Measurements from ENCODE around the gene CDH3.
"Not testable (repeated sequence)": the region's sequence is repeated elsewhere in the genome, so short reads cannot be mapped to it uniquely, and the experiment has no call there.

CDH3 gene

DNA sequence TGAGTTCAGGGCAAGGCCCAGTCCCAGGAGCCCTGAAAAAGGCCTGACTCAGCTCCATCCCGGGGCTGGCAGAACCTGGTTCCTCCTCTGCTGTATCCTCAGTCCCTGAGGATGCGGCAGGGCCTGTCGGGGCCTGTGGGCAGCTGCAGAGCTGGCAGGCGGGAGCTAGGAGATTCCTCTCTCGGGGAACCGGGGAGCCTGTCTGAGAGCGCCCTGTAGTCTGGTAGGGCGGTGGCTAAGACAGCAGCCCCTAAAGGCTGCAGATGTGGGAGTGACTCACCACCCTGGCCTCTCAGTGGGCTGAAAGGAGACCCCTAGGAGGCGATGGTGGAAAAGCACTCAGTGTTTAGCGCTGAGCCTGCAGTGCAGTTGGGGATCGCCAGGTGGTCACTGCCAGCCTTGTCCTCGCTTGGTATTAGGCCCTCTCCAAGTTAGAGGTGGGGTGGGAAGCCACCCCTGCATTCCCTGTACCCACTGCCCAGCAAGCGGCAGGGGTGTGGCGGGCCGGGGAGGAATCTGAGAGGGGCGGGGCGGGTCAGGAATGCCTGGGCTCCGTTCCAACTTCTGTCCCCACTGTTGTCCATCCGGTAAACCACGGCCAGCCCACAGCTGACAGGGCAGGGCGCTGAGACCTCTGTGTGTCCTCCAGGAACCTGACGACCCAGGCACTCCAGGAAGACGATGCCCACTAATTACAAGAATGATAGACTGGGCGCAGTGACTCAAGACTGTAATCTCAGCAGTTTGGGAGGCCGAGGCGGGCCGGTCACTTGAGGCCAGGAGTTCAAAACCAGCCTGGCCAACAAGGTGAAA is 62.4 kb downstream of the CDH3 start:
- DNase-seq, result no peak

DNA sequence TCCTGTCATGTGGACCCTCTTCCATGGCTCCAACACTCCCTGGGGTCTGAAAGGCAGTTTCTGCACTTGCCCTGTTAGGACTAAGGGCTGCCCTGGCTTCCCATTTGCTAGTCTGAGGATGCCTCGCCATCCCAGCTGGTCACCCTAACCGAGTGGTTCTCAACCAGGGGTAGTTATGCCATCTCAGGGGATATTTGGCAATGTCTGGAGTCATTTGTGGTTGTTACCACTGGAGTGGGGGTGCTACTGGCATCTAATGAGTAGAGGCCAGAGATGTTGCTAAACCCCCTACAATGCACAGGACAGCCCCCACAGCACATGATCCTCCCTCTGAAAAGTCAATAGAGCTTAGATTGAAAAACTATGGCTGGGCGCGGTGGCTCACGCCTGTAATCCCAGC is 65.1 kb downstream of the CDH3 start:
- no peak for DNase-seq

DNA sequence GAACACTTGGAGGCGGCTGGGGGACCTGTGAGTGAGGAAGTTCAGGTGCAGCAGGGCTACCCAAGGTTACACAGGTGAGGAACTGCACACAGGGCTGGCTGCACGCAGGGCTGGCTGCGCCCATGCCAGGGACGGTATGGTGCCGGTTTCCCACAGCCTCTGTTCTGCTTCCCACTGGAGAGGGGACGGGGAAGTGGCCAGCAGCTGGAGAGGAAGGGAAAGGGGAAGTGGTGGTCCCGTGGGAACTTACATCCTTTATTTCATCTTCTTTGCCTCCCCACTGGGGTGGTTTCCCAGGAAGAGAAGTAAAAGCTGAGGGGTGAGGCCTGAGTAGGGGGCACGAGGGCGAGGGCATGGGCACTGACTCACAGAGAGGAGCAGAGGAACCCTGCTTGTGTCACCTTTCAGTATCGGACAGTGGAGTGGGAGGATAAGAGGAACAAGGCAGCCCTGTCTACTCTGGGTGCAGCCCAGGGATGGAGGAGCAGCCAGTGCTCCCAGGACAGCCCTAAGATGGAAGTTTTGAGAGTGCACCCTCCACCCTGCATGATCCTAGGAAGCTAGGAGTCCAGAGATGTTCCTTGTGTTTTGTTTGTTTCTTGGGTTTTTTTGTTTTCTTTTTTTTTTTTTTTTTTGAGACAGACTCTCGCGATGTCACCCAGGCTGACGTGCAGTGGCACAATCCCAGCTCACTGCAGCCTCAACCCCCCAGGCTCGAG is 66.5 kb downstream of the CDH3 start:
- DNase-seq, result no peak

DNA sequence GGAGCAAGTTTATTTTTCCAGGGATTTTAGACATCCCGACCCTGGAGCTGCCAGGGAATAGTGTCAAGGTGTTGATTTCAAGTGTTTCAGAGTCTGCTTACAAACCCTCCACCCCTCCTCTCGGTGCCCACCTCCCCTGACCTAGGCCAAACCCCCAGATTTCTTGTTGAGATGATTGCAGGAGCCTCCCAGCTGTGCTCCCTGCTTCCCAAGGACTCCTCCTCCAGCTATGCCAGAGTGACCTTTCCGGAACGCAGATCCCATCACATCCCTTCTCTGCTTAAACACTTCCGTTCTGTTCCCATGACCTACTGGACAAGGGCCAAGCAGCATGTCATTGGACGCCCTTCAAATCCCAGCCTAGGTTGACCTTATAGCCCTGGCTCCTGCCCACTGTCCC is 68.3 kb downstream of the CDH3 start:
- no peak for DNase-seq

DNA sequence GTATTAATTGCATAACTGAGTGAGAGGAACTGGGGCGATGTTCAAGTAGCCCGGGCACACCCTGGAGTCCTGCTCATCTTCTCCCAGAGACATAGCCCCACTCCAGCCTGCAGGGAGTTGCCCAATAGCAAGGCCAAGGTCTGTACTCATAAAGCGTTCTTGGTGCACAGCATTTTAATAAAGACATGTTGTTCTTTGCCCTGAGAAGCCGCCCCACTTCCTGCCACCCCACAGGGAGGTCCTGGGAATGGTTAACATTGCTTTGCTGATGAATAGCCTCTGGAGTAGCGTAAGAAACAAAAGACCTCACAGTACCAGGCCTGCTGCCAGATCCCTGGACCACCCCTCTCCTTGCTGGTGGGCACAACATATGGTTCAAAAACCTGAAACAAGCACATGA is 70.4 kb downstream of the CDH3 start:
- no peak for DNase-seq

DNA sequence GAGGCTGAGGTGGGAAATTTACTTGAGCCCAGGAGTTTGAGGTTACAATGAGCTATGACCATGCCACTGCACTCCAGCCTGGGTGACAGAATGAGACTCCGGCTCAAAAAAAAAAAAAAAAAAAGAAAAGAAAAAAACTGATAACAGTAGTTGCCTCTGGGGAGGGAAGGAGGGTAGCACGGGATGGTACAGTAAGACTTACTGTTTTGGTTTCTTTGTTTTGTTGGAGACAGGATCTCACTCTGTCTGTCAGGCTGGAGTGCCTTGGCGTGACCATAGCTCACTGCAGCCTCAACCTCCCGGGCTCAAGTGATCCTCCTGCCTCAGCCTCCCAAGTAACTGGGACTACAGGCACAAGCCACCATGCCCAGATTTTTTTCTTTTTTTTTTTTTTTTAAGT is 71.4 kb downstream of the CDH3 start:
- DNase-seq, result not testable (repeated sequence)

DNA sequence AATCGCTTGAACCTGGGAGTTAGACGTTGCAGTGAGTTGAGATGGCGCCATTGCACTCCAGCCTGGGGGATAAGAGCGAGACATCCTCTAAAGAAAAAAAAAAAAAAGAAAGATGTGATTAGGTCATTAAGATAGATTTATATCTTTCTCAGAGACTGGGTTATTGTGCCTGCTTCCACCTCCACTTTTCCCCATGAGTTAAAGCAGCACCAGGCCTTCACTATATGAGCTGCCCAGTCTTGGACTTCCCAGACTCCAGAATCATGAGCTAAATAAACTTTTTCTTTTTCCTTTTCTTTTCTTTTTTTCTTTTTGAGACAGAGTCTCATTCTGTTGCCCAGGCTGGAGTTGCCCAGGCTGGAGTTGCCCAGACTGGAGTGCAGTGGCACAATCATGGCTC is 72.6 kb downstream of the CDH3 start:
- no peak for DNase-seq

DNA sequence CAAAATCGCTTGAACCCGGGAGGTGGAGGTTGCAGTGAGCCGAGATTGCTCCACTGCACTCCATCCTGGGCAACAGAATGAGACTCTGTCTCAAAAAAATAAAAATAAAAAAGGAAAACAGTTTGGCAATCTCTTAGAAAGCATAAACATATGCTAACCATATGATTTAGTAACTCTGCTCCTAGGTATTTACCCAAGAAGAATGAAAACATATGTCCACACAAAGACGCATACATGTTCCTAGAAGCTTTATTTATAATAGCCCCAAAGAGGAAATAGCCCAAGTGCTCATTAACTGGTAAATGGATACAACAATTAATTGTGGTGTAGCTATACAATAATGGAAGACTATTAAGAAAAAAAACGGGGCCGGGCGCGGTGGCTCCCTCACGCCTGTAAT is 73.5 kb downstream of the CDH3 start:
- no peak for DNase-seq

DNA sequence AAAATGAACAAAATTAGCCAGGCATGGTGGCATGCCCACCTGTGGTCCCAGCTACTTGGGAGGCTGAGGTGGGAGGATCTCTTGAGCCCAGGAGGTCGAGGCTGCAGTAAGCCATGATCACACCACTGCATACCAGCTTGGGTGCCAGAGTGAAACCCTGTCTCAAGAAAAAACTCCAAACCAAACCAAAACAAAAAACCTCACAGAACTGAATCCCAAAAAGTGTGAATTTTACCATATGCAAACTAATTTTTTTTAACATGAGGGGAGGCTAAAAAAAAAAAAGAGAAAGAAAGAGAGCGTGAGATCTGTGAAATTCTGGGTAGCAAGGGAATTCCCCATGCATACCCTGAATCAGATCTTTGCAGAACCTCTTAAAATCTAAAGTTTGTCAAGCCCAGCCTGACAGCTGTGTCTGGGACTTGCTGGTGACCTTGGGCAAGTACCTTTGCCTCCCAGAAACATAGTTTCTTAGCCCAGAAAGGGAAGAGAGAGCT is 74.9 kb downstream of the CDH3 start:
- no peak for DNase-seq

DNA sequence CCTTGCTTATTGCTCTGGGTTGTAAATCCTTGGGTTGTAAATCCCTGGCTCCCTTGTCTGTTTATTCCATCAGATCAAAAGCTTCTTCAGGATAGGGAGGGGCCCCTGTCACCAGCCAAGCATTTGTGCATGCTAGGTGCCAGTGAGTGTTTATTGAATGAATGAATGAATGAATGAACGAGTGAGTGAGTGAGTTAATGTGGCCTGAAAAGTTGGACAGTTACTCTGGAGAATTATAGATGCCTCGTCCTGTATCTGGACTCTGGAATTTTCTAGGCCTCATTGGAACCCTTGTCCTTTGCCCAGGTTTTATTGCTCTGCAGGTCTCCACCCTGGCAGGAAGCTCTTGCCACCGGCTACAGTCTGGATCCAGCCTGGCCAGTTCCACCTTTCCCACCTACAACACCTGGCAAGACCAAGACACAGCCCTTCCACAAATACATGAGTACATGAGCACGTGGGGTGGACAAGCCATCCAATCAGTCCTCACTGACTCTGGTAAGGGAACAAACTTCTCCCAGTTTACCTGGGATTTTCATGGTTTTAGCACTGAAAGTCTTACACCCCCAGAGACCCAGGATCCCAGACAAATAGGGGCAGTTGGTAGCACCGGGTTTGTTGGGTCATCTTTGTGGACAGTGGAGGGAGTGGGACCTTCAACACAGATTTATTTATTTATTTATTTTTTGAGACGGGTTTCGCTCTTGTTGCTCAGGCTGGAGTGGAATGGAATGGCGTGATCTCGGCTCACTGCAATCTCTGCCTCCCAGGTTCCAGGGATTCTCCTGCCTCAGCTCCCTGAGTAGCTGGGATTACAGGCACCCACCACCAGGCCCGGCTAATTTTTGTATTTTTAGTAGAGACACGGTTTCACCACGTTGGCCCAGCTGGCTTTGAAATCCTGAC is 77.3 kb downstream of the CDH3 start:
- no peak for DNase-seq

DNA sequence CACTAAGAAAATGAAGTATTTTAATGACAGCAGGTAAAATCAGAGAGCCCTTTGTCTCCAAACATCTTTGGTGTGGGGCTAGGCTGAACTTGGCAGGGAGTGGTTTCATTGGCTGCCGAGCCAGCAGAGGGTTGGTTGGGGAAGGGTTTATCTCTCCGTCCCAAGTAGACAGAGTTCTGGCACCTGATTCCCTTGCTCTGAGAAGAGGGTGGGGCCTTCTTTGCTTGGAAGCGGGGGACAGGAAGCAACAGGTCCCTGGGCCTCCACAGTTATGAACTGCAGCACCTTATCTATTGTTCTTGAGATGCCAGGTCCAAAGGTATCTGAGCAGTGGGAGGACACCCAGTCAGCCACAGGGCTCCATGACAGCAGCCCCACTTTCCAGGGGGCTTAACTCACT is 79.7 kb downstream of the CDH3 start:
- no peak for DNase-seq

DNA sequence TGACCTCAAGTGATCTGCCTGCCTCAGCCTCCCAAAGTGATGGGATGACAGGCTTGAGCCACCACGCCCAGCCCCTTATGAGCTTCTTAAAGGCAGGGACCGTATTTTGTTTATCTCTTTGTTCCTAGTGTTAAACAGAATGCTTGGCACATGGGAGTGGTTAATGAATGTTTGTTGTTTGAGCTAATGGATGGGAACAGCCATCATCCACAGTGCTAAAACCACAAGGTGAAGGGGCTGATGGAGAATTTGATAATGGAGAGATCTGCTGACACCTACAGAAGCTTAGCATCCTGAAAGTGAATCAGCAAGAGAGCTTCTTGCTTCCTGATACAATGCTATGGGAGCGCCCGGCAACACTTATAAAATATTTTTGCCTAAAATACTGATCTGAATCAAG is 83.4 kb downstream of the CDH3 start:
- no peak for DNase-seq

DNA sequence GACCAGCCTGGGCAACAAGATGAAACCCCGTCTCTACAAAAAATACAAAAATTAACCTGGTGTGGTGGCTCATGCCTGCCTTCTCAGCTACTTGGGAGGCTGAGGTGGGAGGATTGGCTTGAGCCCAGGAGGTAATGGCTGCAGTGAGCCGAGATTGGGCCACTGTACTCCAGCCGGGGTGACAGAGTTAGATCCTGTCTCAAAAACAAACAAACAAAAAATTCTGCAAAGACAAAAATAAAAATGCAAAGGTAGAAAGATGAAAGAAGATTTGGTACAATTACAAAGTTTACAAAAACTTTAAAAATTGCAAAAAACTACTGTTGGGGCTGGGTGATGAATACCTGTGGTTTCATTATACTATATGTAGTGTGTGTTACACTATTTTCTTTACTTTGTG is 86.5 kb downstream of the CDH3 start:
- no peak for DNase-seq

DNA sequence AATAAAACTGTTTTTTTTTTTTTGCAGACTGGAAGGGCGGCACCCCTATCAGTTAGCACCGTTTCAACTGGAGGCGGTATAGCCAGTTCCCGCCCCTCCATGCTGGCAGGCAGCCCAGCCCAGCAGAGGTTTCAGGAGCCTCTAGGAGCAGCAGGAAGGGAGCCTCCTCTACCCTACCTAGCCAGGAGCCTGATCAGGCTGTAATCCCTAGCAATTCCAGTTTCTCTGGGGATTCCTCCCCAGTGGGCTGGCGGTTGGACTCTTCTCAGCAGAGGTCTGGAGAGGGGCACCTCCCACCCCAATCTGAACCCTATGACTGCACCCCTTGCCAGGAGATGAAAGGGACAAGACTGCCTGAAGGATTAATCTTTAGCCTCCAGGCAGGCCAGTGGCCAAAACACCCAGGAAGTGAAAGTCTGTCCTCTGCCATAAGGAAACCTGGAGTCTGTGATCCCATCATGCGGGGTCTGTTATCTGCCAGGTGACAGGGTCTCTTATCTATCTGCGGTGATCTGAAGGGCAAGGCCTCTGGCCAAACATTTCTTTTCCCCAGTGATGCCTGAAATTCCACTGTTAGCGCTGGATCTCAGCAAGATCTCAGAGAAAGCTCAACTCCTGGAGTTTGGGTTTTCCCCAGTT is 87.1 kb downstream of the CDH3 start:
- no peak for DNase-seq

DNA sequence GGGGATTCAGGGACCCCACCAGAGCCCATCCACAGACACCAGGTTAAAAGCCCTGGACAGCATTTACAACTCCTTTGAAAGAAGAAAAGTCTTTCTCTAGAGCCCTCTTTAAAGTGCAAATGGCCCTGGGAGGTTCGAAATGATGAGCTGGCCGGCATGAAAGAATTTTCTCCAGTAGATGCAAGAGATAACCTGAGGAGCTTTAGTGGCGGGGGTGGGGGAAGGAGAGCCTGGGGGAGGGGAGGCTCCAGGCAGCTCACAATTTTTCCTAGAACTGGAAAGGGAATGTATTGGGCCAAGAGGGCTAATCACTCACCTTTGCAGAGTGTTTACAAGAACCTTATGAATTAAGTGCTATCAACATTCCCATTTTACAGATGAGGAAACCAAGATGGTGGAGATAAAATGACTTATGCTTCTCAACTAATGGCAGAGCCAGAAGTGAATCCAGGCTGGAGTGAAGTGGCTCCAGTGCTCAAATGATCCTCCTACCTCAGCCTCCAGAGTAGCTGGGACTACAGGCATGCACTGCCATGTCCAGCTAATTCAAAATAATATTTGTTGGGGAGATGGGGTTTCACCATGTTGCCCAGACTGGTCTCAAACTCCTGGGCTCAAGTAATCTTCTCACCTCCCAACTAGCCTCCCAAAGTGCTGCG is 87.8 kb downstream of the CDH3 start:
- no peak for DNase-seq

DNA sequence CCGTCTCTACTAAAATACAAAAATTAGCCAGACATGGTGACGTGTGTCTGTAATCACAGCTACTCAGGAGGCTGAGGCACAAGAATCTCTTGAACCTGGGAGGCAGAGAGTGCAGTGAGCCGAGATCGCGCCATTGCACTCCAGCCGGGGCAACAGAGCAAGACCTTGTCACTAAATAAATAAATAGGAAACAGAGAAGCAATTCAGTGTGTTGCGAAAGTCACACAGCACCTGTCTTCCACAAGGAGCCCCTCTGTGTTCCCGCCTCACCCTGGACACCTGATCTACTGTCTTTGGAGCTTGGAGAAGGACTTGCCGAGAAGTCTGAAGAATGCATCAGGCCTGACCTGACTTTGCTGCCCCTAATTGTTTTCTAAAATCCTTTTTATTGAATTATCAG is 88.5 kb downstream of the CDH3 start:
- DNase-seq, result no peak

DNA sequence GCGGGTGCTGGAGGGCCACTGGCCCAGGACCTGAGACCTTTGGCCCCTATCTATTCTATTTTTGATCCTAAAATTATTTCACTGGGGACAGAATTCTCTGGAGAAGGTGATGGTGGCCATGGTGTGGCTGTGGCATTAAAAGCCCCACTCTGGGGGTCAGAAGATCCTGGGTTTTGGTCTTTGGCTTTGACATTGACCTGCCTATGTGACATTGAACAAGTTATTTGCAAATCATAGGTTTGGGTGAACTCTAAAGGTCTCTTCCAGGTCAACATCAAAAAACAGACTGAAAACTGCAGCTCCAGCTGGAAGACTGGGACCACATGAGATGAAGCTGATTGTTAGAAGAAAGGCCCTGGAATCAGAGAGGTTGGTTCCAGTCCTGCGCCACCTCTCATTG is 89.7 kb downstream of the CDH3 start:
- DNase-seq, result no peak

DNA sequence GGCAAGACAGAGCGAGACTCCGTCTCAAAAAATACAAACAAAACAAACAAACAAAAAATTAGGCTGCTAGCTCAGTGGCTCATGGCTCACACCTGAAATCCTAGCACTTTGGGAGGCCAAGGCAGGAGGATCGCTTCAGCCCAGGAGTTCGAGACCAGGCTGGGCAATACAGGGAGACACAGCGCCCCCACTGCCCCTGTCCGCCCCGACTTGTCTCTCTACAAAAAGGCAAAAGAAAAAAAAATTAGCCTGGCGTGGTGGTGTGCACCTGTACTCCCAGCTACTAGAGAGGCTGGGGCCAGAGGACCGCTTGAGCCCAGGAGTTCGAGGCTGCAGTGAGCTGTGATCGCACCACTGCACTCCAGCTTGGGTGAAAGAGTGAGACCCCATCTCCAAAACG is 91.5 kb downstream of the CDH3 start:
- DNase-seq, result no peak

DNA sequence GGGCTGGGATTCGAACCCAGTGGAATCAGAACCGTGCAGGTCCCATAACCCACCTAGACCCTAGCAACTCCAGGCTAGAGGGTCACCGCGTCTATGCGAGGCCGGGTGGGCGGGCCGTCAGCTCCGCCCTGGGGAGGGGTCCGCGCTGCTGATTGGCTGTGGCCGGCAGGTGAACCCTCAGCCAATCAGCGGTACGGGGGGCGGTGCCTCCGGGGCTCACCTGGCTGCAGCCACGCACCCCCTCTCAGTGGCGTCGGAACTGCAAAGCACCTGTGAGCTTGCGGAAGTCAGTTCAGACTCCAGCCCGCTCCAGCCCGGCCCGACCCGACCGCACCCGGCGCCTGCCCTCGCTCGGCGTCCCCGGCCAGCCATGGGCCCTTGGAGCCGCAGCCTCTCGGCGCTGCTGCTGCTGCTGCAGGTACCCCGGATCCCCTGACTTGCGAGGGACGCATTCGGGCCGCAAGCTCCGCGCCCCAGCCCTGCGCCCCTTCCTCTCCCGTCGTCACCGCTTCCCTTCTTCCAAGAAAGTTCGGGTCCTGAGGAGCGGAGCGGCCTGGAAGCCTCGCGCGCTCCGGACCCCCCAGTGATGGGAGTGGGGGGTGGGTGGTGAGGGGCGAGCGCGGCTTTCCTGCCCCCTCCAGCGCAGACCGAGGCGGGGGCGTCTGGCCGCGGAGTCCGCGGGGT is 92.1 kb downstream of the CDH3 start, which contains the start of gene CDH1:
Gene CDH1 (plus strand): TSS at position 247 of the 684 bp plus-strand sequence. CDS start 124 bp downstream, at position 371.
- no peak for DNase-seq

DNA sequence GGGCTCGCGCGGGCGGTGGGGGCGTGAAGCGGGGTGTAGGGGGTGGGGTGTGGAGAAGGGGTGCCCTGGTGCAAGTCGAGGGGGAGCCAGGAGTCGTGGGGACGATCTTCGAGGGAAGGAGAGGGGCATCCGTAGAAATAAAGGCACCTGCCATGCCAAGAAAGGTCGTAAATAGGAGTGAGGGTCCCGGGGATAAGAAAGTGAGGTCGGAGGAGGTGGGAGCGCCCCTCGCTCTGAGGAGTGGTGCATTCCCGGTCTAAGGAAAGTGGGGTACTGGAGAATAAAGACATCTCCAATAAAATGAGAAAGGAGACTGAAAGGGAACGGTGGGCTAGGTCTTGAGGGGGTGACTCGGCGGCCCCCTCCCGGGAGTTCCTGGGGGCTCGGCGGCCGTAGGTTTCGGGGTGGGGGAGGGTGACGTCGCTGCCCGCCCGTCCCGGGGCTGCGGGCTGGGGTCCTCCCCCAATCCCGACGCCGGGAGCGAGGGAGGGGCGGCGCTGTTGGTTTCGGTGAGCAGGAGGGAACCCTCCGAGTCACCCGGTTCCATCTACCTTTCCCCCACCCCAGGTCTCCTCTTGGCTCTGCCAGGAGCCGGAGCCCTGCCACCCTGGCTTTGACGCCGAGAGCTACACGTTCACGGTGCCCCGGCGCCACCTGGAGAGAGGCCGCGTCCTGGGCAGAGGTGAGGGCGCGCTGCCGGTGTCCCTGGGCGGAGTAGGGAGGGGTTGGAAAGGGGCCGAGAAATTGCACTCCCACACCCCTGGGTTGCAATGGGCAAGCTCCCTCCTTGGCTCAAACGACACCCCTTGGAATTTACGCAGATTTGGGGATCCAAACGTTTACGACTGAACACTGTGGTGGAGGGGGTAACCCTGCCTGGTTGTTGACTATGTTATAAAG is 92.9 kb downstream of the CDH3 start:
- no peak for DNase-seq

Measured in cortex of kidney (tissue), 1 donor.